ENCODE data around the gene NUP62. TPM values are rescaled to one million over a fixed set of nuclear protein-coding genes. Genes with fewer than 3 reads are reported as not detected.

The NUP62 gene
- total and polyA plus RNA-seq, 2 of the 4 experiments (the other 2 are of a cell fraction): 21.3 to 29.7 TPM

- BruUV-seq (replicated peaks): no TSS peak
- H4K5ac ChIP-seq (ENCODE audit: low read depth, low read length): no peak overlapping the region
- no peak overlapping the region for H3K27ac ChIP-seq (ENCODE audit: insufficient read depth, low read length)
- H2BK15ac ChIP-seq (ENCODE audit: low read depth, low read length): no peak overlapping the region
- DNase-seq (no peak), ATAC-seq (ENCODE audit: low read depth) (no peak)
- in situ Hi-C loops (cut with MboI; ENCODE audit: low sequenced_read_pairs) (no loop called here), dilution Hi-C loops (cut with HindIII; ENCODE audit: low sequenced_read_pairs, unreplicated experiment) (no loop called here), intact Hi-C loops (cut with micrococcal nuclease) (no loop called here)
- ChIA-PET CTCF (no interaction called here), POLR2A (ENCODE audit: unreplicated experiment) (no interaction called here)
- no peak overlapping the region for H2AK5ac ChIP-seq (ENCODE audit: low read depth, low read length)
- no peak overlapping the region for H3K4me2 ChIP-seq (ENCODE audit: low read depth, low read length)
- H4K20me1 ChIP-seq (ENCODE audit: insufficient read depth, low read length): no peaks in the 10 kb centered on the region
- H2BK5ac ChIP-seq (ENCODE audit: low read depth, low read length, poor library complexity, severe bottlenecking): no peak overlapping the region
- H2AK9ac ChIP-seq (replicated peaks; ENCODE audit: low read depth, low read length, poor library complexity): peak overlapping the region; percentile 7
- peaks cover 6% of the 10 kb centered on the region; the same call in 1 of the 2 replicates for H3K9me3 ChIP-seq (ENCODE audit: control insufficient read depth, insufficient read depth, low read length)
- no peak overlapping the region for H4K8ac ChIP-seq (ENCODE audit: low read depth in 2 of 2, low read length in 2 of 2)
- no peak overlapping the region for H2BK120ac ChIP-seq (ENCODE audit: low read depth, low read length)
- WGBS, 2 experiments (ENCODE audit: extremely low coverage in 2 of 2, insufficient read length in 1 of 2): 100% methylated on average over 4 of the region's 18 CpGs; no CpG with 5 or more reads in 1 of the 2 experiments
- no peak overlapping the region for H3K9ac ChIP-seq (ENCODE audit: low read depth, low read length)
- H3K56ac ChIP-seq (ENCODE audit: extremely low read depth, insufficient read depth, low read length): no peak overlapping the region
- no peak overlapping the region for H3K14ac ChIP-seq (replicated peaks; ENCODE audit: low read depth, low read length)
- no peak overlapping the region for H3K23ac ChIP-seq (ENCODE audit: low read depth, low read length)
- H3K9me1 ChIP-seq (ENCODE audit: insufficient read depth, low read length): peaks cover 6% of the 10 kb centered on the region; the same call in 1 of the 2 replicates
- no peak overlapping the region for H3K4me3 ChIP-seq (ENCODE audit: insufficient read depth, low read depth, low read length)
- TF ChIP-seq SMC3 (IDR thresholded peaks at IDR 0.05; ENCODE audit: low read depth, low read length) (no peak), CHD1 (IDR thresholded peaks at IDR 0.05; ENCODE audit: low read depth, low read length) (no peak), MAFK (IDR thresholded peaks at IDR 0.05; ENCODE audit: low read depth, low read length) (no peak), CTCF (conservative IDR thresholded peaks at IDR 0.05; ENCODE audit: low read depth, low read length) (no peak), RFX5 (IDR thresholded peaks at IDR 0.05; ENCODE audit: low read depth, low read length) (no peak), MAZ (IDR thresholded peaks at IDR 0.05; ENCODE audit: borderline replicate concordance, low read depth, low read length) (no peak), USF2 (IDR thresholded peaks at IDR 0.05; ENCODE audit: low read depth, low read length) (no peak), RCOR1 (IDR thresholded peaks at IDR 0.05; ENCODE audit: insufficient replicate concordance, low read length) (no peak), BHLHE40 (IDR thresholded peaks at IDR 0.05; ENCODE audit: low read depth, low read length) (no peak), MXI1 (IDR thresholded peaks at IDR 0.05; ENCODE audit: borderline replicate concordance, low read depth, low read length) (no peak), ELK1 (IDR thresholded peaks at IDR 0.05; ENCODE audit: borderline replicate concordance, low read depth, low read length) (no peak), NFE2L2 (IDR thresholded peaks at IDR 0.05; ENCODE audit: low read depth, low read length) (no peak), RAD21 (IDR thresholded peaks at IDR 0.05; ENCODE audit: low read length) (no peak)
- H3K36me3 ChIP-seq (ENCODE audit: control insufficient read depth, insufficient read depth, low read length): peaks cover 62% of the 10 kb centered on the region
- no peak overlapping the region for H2BK20ac ChIP-seq (ENCODE audit: low read depth, low read length)
- H3K18ac ChIP-seq (ENCODE audit: low read depth, low read length): no peak overlapping the region
- no peak overlapping the region for H3K4ac ChIP-seq (ENCODE audit: low read depth, low read length)
- no peak overlapping the region for H4K91ac ChIP-seq (ENCODE audit: insufficient read depth, low read depth, low read length)
- no peak overlapping the region for H2AFZ ChIP-seq (replicated peaks; ENCODE audit: low read length, poor library complexity)
- H3K79me1 ChIP-seq (ENCODE audit: low read depth in 1 of 2, low read length in 2 of 2): peaks cover 2 to 17% of the 10 kb centered on the region in 2 experiments; a peak in 2 of 4 replicates
- no peaks in the 10 kb centered on the region for H3K27me3 ChIP-seq (ENCODE audit: control insufficient read depth, insufficient read depth, low read length)
- H3K4me1 ChIP-seq (ENCODE audit: control insufficient read depth, insufficient read depth, low read length): no peaks in the 10 kb centered on the region
These were observed 45.2 kb downstream of the NUP62 start for GRCh38 chr19:49884109-49884508.
